Fibroblast of the aortic adventitia (primary cell): ENCODE data around the gene TMEM91. TPM values are rescaled to one million over a fixed set of nuclear protein-coding genes. Genes with fewer than 3 reads are reported as not detected.

Source experiments
- DNase-seq: peaks from one replicate; pipeline ENCODE4 v3.0.0-alpha.2; 2010; ENCODE audit warnings: low read depth
- H3K4me3 ChIP-seq: 2 replicates; pipeline ENCODE4 v1.5.1; 2011; ENCODE audit warnings: low read depth, mild to moderate bottlenecking, control low read depth, low read length, moderate library complexity
- total RNA-seq: library from RNA; depleted of rRNA; stranded (reverse); fragments of >200 nt; gene quantifications from 2 replicates; pipeline ENCODE4 v1.2.3, GENCODE V29; 2012; ENCODE audit warnings: low replicate concordance
- TF ChIP-seq, protein P1 (sequence below): IDR thresholded peaks from 2 replicates; pipeline ENCODE4 v1.5.1; 2011; ENCODE audit warnings: mild to moderate bottlenecking, low read length, control low read depth, inconsistent platforms; ENCODE audit not compliant: insufficient read depth

Gene TMEM91
- total RNA-seq, 1 donor = 5.6 TPM

DNA sequence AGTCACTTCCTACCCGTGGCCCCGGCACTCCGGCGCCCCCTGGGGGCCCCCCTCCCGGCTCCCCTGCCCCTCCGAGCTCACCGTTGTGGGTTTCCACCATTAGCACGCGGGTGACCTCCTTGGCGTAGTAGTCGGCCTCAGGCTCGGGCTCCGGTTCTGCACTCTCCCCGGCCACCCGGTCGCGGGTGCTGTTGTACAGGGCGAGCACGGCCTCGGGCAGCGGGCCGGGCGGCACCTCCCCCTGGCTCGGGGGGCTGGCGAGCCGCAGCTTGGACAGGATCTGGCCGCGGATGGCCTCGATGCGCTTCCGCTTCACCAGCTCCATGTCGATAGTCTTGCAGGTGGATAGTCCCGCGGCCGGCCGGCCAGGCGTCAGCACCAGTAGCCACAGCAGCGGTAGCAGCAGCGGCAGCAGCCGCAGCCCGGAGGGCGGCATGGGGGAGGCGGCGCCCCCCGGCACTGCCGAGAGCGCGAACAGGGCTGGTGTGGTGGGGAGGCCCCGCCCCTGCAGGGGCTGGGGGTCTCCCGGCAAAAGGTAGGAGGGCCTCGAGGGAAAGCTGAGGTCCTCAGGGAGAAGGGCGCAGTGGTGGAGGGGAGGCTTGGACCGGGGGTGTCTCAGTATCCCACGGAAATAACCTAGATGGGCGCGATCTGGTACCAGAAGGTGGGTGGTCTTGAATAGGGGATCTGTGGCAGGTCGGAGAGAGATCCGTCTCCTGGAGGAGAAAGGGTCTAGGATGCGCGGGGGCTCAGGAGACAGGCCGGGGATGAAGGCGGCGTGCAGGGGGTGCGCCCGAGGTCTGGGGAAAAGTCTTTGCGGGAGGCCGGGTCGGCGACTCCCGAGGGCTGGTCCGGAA, 23.5 kb upstream of the TMEM91 start:
- peak overlapping the region; percentile 93 for H3K4me3 ChIP-seq
- TF ChIP-seq, protein P1, sequence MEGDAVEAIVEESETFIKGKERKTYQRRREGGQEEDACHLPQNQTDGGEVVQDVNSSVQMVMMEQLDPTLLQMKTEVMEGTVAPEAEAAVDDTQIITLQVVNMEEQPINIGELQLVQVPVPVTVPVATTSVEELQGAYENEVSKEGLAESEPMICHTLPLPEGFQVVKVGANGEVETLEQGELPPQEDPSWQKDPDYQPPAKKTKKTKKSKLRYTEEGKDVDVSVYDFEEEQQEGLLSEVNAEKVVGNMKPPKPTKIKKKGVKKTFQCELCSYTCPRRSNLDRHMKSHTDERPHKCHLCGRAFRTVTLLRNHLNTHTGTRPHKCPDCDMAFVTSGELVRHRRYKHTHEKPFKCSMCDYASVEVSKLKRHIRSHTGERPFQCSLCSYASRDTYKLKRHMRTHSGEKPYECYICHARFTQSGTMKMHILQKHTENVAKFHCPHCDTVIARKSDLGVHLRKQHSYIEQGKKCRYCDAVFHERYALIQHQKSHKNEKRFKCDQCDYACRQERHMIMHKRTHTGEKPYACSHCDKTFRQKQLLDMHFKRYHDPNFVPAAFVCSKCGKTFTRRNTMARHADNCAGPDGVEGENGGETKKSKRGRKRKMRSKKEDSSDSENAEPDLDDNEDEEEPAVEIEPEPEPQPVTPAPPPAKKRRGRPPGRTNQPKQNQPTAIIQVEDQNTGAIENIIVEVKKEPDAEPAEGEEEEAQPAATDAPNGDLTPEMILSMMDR = peak; percentile 52
- DNase-seq = peak; percentile 46

DNA sequence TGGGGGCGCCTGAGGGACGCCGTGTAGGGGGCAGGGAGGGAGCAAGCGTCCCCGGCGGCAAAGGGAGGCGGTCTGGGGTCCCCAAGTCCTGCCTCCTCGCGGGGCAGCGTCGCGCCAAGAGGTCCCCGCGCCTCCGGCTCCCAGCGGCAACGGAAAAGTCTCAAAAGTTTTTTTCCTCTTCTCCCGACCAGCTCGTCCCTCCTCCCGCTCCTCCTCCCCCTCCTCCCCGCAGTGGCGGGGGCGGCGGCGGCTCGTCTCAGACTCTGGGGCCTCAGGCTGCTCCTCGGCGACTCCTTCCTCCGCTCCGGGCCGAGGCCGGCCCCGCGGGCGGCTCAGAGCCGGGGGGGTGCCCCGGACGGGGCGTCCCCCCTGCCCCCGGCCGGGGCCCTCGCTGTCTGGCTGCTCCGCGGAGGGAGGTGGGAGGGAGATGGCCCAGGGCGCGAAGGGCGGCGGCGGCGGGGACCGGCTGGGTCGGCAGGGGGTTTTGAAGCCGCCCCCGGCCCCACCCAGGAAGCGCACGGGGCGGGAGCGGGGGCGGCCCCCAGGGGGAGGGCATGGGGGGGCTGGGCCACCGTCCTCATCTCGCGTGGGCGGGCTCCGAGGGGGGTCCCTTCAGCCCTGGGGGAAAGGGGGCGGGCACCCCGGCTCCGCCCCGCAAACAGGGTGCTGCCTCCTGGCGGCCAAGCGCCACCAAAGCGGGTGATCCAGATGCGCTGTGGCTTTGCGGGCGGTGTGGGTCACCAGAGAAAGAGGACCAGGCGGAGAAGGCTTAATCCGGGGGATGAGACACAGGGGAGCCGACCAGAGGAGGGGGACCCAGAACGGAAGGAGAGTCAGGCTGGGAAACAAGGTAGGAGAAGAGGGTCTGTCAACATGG, 22.6 kb upstream of the TMEM91 start, which contains the start of gene TGFB1:
Gene TGFB1, minus strand, starts transcription at position 457 of the 877 bp plus-strand sequence. CDS start 878 bp downstream, outside the sequence.
- TF ChIP-seq, protein P1 = peak; percentile 91
- H3K4me3 ChIP-seq = peak within 1 kb of the TSS; percentile 93

GRCh38 chr19:41354343-41354953, 21.9 kb upstream of the TMEM91 start:
- no peak for DNase-seq
- TF ChIP-seq, protein P1 = no peak
- peak overlapping the region; percentile 62 for H3K4me3 ChIP-seq

More for the DNA sequence above, 22.6 kb upstream of the TMEM91 start, which contains the start of gene TGFB1:
- peak; percentile 88 for DNase-seq

- no peak for DNase-seq
- TF ChIP-seq, protein P1 = no peak
- H3K4me3 ChIP-seq = no peak overlapping the region
Observed at GRCh38 chr19:41355035-41355434, 21.3 kb upstream of the TMEM91 start.

GRCh38 chr19:41355802-41356201, 20.5 kb upstream of the TMEM91 start:
- no peak overlapping the region for H3K4me3 ChIP-seq
- TF ChIP-seq, protein P1 = no peak
- no peak for DNase-seq

DNA sequence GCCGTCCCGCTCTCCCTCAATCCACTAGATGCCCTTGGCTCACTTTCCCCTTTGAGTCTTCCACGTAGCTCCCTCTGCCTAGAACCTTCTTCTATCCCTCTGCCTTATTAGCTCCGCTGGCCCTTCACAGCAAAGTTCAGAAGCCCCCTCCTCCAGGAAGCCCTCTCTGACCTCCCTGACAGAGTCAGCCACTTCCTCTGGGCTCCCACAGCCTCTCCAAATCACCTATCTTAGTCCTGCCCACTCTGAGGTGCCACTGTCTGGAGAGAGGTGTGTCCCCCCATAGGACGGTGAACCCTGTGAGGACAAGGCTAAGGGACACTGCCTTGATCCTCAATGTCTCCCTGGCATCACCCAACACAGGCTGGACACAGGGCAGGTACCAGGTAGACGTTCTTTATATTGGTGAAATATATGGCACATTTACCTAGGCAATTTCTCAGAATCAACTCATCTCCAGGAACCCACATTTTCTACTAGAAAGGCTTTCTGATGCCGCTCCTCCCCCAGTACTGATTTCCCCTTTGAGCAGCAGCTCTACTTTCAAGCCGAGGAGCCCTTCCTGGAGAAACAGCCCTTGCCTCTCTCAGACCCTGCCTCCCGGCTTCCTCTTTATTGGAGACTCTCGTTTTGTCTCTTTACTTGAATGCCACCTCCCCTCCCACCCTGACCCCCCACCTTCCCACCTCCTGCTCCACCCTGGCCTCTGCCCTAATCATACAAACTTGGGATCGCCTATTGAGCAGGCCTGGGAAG, 19.2 kb upstream of the TMEM91 start:
- TF ChIP-seq, protein P1 = no peak
- H3K4me3 ChIP-seq = no peak overlapping the region
- no peak for DNase-seq
